SK-N-MC (cell line): ENCODE measurements around the gene FHIT.

Experiments
- EZH2 ChIP-seq: fragments of 200-600 bp; sonication (generic); IDR thresholded peaks from one replicate; pipeline ENCODE4 v1.6.1; 2017; ENCODE audit warnings: antibody characterized with exemption
- FOXP2 ChIP-seq: optimal IDR thresholded peaks from 2 replicates; pipeline ENCODE3; 2011; ENCODE audit warnings: mild to moderate bottlenecking, moderate library complexity; ENCODE audit not compliant: insufficient read depth; ENCODE audit errors: extremely low read length, control extremely low read depth
- POLR2AphosphoS5 ChIP-seq: IDR thresholded peaks from 2 replicates; pipeline ENCODE4 v1.6.1; 2012; ENCODE audit warnings: mild to moderate bottlenecking, low read depth, low read length, borderline replicate concordance

- no peak for TF ChIP-seq EZH2
- no peak for TF ChIP-seq POLR2AphosphoS5
- no peak for TF ChIP-seq FOXP2
Measured at GRCh38 chr3:61152071-61152470, 99.2 kb downstream of the FHIT start.
